HG03175 (cell line): Measurements from ENCODE around the gene C1QL1.
"Not testable (repeated sequence)": the region's sequence is repeated elsewhere in the genome, so short reads cannot be mapped to it uniquely, and the experiment has no call there.

Experiments used
- ATAC-seq: cut with Tn5 transposase; IDR thresholded peaks from one replicate; pipeline ENCODE4 v1.9.1; 2021; ENCODE audit warnings: mild to moderate bottlenecking, moderate library complexity; ENCODE audit not compliant: unreplicated experiment

Gene C1QL1

GRCh38 chr17:44965481-44966234, 2.4 kb downstream of the C1QL1 start:
- ATAC-seq, result no peak

- no peak for ATAC-seq
Observed at GRCh38 chr17:44961921-44962350, 6.2 kb downstream of the C1QL1 start.

- ATAC-seq, result no peak
Observed at GRCh38 chr17:44960691-44961090, 7.4 kb downstream of the C1QL1 start.

GRCh38 chr17:44959821-44960531, 8.1 kb downstream of the C1QL1 start:
- no peak for ATAC-seq

- no peak for ATAC-seq
Observed at GRCh38 chr17:44956998-44957981, 10.8 kb downstream of the C1QL1 start.

- ATAC-seq, result no peak
Observed at GRCh38 chr17:44955674-44956425, 12.3 kb downstream of the C1QL1 start.

GRCh38 chr17:44952946-44953475, 15.1 kb downstream of the C1QL1 start:
- ATAC-seq, result no peak

GRCh38 chr17:44948315-44948795, 19.7 kb downstream of the C1QL1 start:
- no peak for ATAC-seq

- ATAC-seq, result peak; percentile 96
Observed at GRCh38 chr17:44947461-44948314, 20.4 kb downstream of the C1QL1 start, which contains the start of gene KIF18B. TSS of gene KIF18B (minus strand) at chr17:44947773. CDS start at chr17:44936344, 11,429 bp downstream.

GRCh38 chr17:44945652-44946051, 22.5 kb downstream of the C1QL1 start:
- ATAC-seq, result not testable (repeated sequence)

- ATAC-seq, result no peak
Observed at GRCh38 chr17:44942456-44942855, 25.6 kb downstream of the C1QL1 start.

- no peak for ATAC-seq
Observed at GRCh38 chr17:44941712-44942331, 26.3 kb downstream of the C1QL1 start.

GRCh38 chr17:44940768-44941167, 27.3 kb downstream of the C1QL1 start:
- no peak for ATAC-seq

- no peak for ATAC-seq
Observed at GRCh38 chr17:44940317-44940716, 27.8 kb downstream of the C1QL1 start.

GRCh38 chr17:44935116-44935515, 33.0 kb downstream of the C1QL1 start:
- no peak for ATAC-seq

- ATAC-seq, result no peak
Observed at GRCh38 chr17:44934745-44935105, 33.4 kb downstream of the C1QL1 start.

- no peak for ATAC-seq
Observed at GRCh38 chr17:44933824-44934744, 34.0 kb downstream of the C1QL1 start.

- no peak for ATAC-seq
Observed at GRCh38 chr17:44932787-44933097, 35.4 kb downstream of the C1QL1 start.
